HG02623 (cell line): ENCODE results near the gene ARL8A.
"Not testable (repeated sequence)": the region's sequence is repeated elsewhere in the genome, so short reads cannot be mapped to it uniquely, and the experiment has no call there.

ENCODE experiments used
- ATAC-seq: cut with Tn5 transposase; IDR thresholded peaks from one replicate; pipeline ENCODE4 v1.9.1; 2021; ENCODE audit warnings: moderate library complexity; ENCODE audit not compliant: unreplicated experiment

The ARL8A gene

DNA sequence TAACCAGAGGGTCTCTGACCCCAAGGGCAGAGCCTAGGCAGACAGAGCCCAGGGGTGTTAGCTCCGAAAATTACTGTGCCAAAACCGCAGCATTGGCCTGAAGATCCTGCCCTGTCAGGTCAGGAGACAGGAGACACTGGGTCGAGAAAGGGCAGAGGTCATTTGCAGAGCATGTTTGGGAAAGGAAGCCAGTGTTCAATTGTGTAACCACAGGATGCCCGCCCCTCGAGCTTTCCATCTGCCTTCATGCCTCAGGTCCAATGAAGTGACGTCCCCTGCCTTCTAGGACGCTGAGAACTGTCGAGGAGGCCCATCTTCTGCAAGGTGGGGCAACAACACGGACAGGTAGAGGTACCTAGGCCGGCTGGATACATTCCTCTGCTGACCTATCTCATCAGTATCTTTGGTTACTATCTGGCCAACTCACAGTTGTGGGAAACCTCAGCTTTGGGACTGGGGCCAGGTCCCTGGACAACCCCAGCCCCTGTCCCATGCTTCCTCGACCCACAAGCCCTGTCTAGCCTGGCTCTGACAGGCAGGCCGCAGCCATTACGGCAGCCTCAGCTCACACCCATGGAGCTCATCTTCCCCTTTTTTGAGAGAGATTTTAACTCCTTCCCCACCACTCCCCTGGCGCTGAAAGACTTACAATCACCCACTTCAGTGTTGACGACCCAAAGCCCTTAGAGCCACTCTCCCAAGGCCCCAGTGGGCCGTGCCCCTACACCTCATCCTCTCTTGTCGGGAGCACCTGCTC, 1.3 kb downstream of the ARL8A start:
- ATAC-seq: peak; percentile 22

GRCh38 chr1:202141468-202141867, 3.1 kb downstream of the ARL8A start:
- not testable (repeated sequence) for ATAC-seq

- ATAC-seq: no peak
Observed at GRCh38 chr1:202140833-202141232, 3.7 kb downstream of the ARL8A start.

GRCh38 chr1:202135221-202135721, 9.3 kb downstream of the ARL8A start:
- no peak for ATAC-seq

DNA sequence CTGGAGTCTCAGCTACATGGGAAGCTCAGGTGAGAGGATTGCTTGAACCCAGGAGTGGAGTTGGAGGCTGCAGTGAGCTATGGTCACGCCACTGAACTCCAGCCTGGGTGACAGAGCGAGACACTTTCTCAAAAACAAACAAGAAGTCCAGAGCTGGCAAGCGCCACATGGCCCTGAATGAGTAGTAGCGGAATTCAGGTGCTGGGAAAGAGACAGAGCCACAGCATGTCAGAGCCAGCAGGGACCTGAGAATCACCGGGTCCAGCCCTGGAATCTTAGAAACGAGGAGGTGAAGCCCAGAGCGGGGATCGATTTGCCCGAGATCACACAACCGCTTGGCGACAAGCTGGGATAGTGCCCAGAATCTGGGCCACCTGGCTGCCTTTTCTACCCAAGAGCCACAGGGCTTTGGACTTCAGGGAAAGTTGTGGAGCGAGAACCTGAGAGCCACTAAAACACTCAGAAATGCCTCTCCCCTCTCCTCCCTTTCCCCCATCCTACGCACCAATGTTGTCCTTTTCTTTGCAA, 9.8 kb downstream of the ARL8A start:
- no peak for ATAC-seq

DNA sequence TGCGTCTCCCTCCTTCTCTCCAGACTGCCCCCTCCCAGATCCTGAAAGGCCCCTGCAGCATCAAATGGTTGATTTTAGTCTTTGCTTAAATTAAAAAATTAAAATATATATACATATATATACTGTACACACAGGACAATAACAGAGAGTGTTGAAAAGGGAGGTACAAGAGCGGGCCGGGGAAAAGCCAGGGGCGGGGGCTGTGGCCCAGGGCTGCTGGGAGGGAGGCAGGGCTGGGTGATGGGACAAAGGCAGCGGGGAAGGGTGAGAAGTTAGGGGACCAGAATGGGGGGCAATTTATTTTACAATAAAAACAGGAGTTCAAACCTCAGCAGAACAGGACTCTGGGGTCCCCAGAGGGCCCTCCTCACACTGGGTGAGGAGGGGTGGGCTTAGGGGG, 10.5 kb downstream of the ARL8A start:
- no peak for ATAC-seq

DNA sequence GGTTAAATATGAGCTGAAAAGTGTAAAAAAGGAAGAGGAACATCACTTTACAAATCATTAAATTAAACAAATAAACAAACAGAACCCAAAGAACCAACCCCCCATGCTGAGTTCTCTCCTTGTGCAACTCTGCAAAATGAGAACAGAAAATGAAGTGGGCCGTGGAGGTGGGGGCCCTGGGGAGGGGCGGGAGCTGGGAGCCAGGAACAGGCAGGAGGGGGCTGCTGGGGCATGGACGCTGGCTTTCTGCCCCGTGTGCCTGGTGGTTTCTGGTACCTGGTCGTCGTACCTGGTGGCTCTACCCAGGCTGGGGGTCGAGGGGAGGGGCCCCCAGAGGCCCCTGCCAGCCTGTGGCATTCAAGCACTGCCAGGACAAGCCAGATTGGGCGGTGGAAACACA, 11.0 kb downstream of the ARL8A start:
- ATAC-seq: no peak

DNA sequence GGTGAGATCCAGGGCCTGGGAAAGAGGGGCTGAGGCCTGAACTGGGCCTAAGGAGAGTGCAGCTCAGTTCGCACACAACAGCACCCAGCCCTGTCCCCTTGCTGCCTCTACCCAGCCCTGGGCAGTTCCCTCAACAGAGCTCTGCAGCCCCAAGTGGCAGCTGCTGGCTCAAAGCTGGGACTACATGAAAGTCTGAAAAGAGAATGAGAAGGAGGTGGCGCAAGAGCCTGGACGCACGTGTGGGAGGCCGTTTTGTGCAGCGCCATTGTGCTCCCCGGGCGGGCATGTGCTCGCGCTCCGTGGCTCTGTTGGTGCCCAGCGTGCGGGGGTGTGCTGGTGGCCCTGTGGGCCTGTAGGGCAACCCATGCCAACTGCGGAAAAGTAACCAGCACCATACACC, 11.5 kb downstream of the ARL8A start:
- no peak for ATAC-seq

DNA sequence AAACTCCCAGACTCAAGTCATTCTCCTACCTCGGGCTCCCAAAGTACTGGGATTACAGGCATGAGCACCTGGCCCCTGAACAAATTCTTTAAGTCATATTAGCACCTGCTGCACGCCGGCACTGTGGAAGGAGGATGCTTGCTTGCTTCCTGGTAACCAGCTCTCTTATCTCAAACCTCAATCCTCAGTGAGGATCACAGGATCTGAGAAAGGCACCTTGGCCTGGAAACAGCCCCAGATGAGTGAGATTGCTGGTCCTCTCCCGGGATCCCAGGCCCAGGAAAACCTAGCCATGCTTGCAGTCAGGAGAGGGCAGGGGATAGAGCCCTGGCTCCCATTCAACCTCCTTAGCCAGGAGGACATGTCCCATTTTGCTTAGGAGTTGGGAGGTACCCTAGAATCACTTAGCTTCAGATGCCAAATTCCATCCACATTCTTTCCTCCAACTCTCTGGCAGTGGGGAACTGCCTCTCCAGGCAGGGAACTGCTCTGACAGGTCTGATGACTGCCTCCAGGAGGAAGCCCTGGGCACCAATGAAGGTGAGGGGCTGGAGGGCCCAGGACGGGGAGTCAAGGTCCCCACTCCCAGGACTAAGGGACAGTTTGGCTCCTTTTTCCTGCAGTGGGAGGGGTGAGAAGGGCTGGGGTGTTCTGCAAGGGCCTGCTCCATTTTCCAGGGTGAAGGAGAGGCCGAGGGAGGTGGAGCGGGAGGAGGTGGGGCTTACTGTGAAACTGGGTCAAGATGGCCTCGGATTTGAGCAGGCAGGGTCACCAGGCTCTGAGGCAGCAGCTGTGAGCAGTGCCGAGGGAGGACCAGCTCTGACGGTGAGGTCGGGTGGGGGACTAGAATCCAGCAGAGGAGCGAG, 12.3 kb downstream of the ARL8A start:
- no peak for ATAC-seq

DNA sequence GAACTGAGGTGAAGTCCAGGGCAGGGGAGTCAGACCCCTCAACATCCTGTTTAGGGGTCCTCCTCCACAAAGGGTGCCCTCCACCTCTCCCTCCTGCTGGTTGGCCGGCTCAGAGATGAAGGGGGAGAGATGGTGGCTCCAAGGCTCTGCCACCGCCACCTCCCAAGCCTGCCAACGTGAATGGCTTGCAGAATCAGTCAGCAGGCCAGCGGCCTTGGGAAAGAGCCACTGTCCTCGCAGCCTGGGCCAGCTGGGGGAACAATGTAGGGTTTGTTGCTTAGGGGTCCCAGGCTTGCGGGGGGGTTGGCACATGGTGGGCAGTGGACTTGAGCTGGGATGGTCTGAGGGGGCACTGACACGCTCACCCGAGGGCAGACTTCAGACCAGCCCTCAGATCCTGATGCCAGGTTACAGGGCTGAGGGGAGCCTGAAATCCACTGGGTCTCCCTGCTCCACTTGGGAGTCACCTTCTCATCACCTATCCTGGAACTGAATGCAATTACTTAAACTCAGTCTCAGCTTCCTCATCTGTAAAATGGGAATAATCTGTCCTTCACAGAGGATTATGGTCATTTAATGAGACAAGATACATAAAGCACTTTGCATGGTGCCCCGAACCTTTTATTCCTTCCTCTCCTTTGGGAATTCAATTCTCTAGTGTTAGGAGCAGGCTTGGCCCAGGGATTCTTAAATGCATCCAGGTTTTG, 13.6 kb downstream of the ARL8A start:
- no peak for ATAC-seq

GRCh38 chr1:202130297-202130721, 14.2 kb downstream of the ARL8A start:
- ATAC-seq: no peak

- no peak for ATAC-seq
Observed at GRCh38 chr1:202129453-202130296, 14.9 kb downstream of the ARL8A start.

DNA sequence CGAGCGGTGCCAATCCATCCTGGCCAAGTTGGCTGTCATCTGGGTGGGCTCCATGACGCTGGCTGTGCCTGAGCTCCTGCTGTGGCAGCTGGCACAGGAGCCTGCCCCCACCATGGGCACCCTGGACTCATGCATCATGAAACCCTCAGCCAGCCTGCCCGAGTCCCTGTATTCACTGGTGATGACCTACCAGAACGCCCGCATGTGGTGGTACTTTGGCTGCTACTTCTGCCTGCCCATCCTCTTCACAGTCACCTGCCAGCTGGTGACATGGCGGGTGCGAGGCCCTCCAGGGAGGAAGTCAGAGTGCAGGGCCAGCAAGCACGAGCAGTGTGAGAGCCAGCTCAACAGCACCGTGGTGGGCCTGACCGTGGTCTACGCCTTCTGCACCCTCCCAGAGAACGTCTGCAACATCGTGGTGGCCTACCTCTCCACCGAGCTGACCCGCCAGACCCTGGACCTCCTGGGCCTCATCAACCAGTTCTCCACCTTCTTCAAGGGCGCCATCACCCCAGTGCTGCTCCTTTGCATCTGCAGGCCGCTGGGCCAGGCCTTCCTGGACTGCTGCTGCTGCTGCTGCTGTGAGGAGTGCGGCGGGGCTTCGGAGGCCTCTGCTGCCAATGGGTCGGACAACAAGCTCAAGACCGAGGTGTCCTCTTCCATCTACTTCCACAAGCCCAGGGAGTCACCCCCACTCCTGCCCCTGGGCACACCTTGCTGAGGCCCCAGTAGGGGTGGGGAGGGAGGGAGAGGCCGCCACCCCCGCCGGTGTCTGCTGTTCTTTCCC, 16.5 kb downstream of the ARL8A start:
- ATAC-seq: no peak

DNA sequence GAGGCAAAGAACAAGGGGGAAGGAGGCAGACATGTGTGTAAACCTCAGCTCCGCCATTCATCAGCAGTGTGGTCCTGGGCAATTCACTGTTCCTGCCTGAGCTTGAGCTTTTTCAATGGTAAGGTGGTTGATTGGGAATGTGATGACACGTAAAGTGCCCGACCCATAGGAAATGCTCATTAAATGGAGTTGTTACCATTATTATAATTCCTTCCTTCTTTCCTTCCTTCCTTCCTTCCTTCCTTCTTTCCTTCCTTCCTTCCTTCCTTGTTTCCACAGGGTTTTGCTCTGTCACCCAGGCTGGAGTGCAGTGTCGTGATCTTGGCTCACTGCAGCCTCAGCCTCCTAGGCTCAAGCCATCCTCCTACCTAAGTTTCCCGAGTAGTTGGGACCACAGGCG, 17.5 kb downstream of the ARL8A start:
- ATAC-seq: no peak

GRCh38 chr1:202126426-202126825, 18.1 kb downstream of the ARL8A start:
- no peak for ATAC-seq

GRCh38 chr1:202125611-202126010, 18.9 kb downstream of the ARL8A start:
- no peak for ATAC-seq

- no peak for ATAC-seq
Observed at GRCh38 chr1:202124142-202124541, 20.4 kb downstream of the ARL8A start.

- no peak for ATAC-seq
Observed at GRCh38 chr1:202123336-202123813, 21.2 kb downstream of the ARL8A start.

- ATAC-seq: no peak
Observed at GRCh38 chr1:202122639-202123335, 21.8 kb downstream of the ARL8A start, which contains the start of gene GPR37L1. Gene GPR37L1 (plus strand): TSS chr1:202122917. CDS start chr1:202122964, 47 bp downstream.
